HG02840 (cell line): ENCODE data around the gene MYOZ2.

Source experiments
- ATAC-seq: cut with Tn5 transposase; IDR thresholded peaks from one replicate; pipeline ENCODE4 v1.9.1; 2021; ENCODE audit warnings: mild to moderate bottlenecking, moderate library complexity, moderate number of reproducible peaks; ENCODE audit not compliant: unreplicated experiment, low FRiP score

Gene MYOZ2

DNA sequence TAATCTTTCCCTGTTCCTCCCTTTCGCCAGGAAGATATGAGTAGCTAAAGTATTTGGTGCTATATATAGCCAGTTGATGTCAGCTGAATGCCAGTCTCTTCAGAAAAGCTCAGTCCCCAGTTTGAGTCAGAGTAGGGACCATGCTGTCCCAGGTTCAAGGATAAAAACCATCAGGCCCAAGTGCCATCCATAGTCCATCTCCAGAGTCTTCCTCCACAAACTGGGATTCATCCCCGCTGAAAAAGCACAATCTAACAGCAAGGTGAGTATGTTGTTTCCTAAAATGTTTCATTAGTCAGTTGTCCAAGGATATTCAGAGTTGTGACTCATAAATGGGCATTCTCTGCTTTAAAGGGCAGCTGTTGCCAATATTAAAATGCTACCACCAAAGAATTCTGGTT lies at the start of gene MYOZ2:
Gene MYOZ2 (plus strand): TSS at position 112 of the 401 bp plus-strand sequence. CDS start 694 bp downstream, outside the sequence.
- ATAC-seq, result no peak

- ATAC-seq, result no peak
Measured at GRCh38 chr4:119087121-119087520, 48.5 kb upstream of the MYOZ2 start.

GRCh38 chr4:119087656-119088055 lies 48.0 kb upstream of the MYOZ2 start:
- no peak for ATAC-seq

DNA sequence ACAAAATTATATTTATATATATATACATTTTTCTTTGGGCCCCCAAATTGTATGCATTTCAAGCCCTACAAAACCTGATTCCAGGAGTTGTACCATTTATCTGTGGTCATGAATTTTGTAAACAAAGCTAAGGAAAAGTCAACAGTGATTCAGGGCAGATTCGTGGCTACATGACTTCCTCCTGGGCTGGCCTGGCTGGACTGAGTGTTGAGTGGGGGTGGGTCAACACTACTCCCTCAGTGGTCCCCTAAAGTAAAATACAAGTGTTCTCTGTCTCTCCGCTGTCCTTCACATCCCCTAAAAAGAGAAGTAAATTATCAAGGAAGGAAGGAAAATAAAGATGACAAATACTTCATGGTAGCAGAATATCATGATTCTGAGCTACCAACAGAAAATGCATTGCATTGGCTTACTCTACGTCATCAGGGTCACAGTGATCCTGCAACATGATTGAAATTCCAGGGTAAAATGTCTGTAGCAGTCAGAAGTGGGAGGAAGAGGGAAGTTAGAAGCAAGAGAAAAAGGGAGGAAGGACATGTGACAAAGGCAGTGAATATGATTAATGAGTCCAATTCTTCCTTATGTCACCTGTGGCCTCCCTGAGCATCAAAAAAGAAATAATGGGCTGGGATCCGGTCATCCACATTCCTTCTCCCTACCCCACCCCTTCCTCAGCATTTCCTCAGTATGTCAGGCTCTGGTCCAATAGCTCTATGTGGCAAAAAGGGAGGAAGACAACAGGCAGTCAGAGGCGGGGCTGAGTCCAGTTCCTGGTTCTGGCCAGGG lies 42.4 kb upstream of the MYOZ2 start:
- no peak for ATAC-seq

DNA sequence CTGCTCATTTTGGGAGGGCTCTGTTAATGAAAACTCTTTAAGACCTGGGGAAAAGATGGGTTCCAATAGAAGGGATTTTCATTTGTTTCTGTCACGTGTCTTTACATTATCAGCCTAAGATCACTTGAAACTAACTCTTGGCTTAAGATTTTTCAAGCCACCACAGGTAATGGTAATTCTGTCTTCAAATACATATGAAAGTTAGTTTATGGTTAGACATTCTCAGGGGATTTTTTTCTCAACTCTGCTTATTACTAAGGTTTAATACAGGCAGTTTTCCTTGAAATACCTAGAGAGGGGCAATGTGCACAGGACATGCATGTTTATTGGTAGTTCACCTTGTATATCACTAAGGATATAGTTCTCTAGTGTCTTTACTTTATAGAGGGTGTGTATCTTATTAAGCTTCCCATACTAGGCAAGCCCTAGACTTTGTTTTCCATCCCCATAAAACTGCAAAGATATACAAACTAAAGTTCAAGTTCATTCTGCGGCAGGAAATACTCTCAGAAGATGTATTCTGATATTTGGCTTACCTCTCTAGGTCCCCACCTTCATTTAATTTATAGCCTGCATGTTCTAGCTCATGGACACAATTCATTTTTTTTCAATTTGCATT lies 38.2 kb upstream of the MYOZ2 start:
- no peak for ATAC-seq

- no peak for ATAC-seq
Measured at GRCh38 chr4:119098306-119098705, 37.3 kb upstream of the MYOZ2 start.

- ATAC-seq, result no peak
Measured at GRCh38 chr4:119099227-119099810, 36.3 kb upstream of the MYOZ2 start.

- no peak for ATAC-seq
Measured at GRCh38 chr4:119100655-119101054, 35.0 kb upstream of the MYOZ2 start.

GRCh38 chr4:119103263-119103662 lies 32.4 kb upstream of the MYOZ2 start:
- ATAC-seq, result no peak

DNA sequence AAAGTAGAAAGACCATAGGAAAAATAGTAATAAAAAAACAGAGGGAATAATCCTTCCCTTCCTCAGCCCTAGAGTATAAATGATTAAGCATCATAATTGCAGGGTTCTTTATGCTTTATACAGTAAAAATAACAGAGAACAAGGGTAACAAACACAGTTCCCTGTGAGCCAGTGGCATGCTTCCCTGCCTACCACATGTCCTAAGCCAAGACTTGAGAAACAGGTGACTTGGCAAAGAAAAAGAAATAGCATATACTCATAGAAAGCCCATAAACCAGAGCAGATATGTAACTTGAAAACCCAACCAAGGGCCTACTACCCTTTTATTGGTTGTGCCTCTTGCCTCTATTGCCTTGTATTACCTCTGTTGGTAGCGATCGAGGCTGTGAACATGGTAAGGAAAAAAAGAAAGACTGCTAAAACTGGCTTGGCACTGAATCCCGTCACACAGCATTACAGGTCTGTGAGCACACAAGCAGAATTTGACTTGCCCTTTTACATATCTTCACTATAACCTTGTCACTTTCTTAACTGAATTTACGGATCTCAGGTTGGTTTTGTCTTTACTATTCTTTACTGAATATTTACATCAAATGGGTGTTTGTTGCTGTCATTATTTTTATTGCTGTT lies 30.9 kb upstream of the MYOZ2 start:
- no peak for ATAC-seq

GRCh38 chr4:119105605-119106004 lies 30.0 kb upstream of the MYOZ2 start:
- ATAC-seq, result no peak

GRCh38 chr4:119106036-119107000 lies 29.3 kb upstream of the MYOZ2 start:
- no peak for ATAC-seq

- no peak for ATAC-seq
Measured at GRCh38 chr4:119110121-119110520, 25.5 kb upstream of the MYOZ2 start.

DNA sequence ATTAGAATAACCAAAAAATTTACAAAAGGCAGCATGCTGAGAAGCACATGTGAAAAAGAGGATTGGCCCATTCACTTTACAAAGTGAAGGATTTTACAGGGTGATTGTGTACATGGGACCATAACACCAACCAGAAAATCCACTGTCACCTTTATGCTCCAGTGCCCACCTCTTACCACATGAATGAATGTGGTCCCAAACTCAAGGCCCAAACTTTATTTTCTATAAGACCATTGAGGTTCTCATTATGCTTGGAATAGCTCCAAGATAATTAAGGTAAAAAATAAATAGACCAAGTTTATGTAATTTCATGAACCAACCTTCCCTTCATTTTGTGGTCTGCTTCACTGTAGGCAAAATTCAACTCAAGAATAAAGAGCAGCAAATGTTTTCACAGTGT lies 24.3 kb upstream of the MYOZ2 start:
- no peak for ATAC-seq

DNA sequence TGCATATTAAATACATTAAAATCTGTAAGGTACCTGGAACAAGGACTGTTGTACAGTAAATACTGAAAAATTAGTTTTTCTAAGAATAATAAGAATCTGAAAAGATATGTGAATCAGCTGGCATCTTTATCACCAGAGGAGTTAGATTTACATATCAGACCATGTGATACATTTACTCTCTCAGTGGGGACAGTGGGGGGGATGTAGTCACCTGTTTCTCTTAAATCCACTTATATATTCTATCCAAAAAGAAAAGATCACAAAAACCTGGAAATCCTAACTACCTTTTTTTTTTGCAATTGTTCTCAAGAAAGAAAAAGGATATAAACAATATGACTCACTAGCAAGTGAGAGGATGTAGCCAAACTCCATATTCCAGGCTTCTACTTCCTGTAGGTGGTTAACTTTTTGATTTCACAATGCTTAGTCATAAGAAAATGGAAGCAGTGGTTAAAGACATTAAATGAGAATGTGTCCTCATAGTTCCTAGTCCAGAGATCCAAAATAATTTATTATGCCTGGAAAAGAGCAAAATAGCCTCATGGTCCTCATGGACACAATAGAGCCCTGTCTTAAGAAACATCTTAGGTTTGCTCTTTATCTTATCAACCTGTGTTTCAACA lies 22.5 kb upstream of the MYOZ2 start:
- ATAC-seq, result no peak

GRCh38 chr4:119116021-119116420 lies 19.6 kb upstream of the MYOZ2 start:
- ATAC-seq, result no peak

DNA sequence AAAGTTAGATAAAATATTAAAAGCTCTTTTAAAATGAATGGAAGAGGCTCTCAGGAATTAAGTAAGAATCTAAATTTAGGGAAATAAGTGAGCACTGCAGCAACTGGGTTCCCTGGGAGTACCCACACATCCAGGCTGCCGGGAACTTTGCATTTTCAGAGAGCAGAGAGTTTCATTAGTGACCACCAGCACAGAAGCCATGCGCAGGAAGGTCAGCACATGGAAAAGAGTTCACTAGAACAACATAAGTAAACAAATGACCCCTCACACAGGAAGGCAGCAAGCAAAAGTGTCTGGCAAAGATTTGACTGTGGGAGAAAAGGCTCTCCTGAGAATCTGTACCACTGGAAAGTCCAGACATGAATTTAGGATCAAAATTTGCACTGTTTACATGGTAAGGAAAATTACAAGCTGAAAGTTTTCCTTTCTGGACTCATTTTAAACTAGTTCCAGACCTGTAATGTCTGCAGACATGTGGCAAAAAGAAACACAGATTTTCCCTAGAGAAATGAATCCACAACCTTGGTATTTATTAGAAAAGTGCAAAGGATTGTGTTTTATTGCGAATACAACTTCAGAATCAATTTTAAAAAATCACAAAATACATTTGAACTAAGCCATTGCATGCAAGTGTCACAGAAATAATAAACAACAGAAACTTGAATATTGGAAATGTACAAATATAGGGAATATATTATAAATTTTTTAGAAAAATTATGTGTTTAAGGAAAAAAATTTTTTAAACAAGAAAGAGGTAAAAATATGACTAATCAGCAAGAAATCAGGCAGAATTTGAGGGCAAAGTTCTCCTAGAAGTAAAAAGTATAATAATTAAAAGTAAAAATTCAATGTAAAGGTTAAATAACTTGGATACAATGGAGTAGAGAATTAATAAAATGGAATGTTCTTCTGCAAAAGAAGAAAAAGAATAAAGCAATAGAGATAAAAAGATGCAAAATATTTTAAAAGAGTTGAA lies 18.4 kb upstream of the MYOZ2 start:
- no peak for ATAC-seq

- no peak for ATAC-seq
Measured at GRCh38 chr4:119118397-119118796, 17.2 kb upstream of the MYOZ2 start.

DNA sequence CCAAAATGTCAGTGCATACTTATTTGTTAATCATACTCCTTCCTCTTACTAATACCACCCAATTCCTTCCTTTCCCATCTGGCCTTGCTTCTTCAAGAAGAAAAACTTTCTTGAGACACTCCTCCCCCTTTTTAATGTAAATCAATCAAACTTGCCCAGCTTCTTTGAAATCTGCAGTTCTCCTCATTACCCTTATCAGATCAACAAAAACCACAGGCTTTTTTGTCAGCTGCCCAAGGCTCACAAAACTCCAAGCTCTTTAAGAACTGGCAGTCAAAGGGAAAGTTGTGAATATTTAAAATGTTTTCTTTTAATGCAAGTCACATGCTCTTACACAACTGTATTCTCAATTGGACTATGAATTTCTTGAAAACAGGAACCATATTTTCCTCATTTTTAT lies 11.3 kb upstream of the MYOZ2 start:
- ATAC-seq, result no peak
